ENCODE data around the gene DERL3.
"Not testable (repeated sequence)": the region's sequence is repeated elsewhere in the genome, so short reads cannot be mapped to it uniquely, and the experiment has no call there.

Gene DERL3

GRCh38 chr22:23838681-23839468 lies at the start of gene DERL3:
TSS of gene DERL3 (minus strand) at chr22:23839006. CDS start at chr22:23838987, 19 bp downstream.
- peak; percentile 93 for DNase-seq

GRCh38 chr22:23884140-23884539 lies 45.3 kb upstream of the DERL3 start:
- no peak for DNase-seq

DNA sequence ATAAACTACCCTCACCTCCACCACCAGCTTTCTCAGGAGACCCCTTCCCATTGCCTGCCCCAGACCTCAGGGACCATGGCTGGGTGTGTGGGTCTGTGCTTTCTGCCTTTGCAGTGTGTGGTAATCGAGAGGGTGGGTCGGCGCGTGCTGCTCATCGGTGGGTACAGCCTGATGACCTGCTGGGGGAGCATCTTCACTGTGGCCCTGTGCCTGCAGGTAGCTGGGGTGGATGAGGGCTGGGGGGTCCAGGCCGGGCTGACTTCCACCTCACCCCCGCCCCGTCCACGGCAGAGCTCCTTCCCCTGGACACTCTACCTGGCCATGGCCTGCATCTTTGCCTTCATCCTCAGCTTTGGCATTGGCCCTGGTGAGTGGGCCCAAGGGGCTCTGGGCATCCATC lies 44.9 kb upstream of the DERL3 start:
- no peak for DNase-seq

DNA sequence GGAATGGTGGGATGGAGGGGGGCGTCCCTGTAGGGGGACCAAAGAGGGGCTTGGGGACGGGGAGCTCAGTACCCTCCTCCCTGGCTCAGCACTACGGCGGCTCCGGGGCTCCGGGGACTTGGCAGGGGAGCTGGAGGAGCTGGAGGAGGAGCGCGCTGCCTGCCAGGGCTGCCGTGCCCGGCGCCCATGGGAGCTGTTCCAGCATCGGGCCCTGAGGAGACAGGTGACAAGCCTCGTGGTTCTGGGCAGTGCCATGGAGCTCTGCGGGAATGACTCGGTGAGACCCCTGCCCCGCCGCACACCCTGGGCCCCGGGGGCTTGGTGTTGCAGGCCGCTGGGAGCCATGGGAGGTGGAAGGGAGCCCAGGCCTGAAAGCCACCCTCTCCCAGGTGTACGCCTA lies 43.6 kb upstream of the DERL3 start:
- DNase-seq, result no peak

DNA sequence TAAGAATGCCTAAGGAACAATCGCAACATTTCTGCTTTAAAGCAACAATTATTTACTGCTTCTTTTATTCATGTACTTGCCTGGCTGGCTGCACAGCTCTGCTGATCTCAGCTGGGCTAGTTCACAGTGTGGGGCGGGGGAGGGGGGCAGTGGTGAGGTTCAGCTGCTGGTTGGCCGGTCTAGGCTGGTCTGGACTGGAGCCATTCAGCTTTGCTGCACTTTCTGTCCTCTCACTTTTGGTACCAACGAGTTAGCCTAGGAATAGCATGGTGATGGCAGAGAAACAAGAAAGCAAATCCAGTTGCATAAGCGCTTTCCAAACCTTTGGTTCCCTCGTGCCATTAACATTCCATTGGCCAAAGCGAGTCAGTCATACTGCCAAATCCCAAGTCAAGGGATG lies 39.4 kb upstream of the DERL3 start:
- no peak for DNase-seq

DNA sequence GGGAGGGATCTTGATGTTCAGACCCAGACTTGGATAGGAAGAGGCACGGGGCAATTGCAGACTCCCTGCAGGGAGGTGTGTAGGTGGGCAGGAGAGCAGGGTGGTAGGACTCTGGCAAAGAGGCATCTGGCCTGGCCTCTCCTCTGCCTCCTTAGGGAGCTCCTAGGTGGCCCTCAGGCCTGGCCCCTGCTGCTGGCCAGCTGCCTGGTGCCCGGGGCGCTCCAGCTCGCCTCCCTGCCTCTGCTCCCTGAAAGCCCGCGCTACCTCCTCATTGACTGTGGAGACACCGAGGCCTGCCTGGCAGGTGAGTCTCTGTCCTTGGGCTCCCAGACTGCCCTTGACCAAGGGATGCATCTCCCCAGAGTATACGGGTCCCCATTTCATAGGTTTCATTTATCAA lies 38.8 kb upstream of the DERL3 start:
- no peak for DNase-seq

- DNase-seq, result no peak
Observed at GRCh38 chr22:23875801-23876200, 37.0 kb upstream of the DERL3 start.

DNA sequence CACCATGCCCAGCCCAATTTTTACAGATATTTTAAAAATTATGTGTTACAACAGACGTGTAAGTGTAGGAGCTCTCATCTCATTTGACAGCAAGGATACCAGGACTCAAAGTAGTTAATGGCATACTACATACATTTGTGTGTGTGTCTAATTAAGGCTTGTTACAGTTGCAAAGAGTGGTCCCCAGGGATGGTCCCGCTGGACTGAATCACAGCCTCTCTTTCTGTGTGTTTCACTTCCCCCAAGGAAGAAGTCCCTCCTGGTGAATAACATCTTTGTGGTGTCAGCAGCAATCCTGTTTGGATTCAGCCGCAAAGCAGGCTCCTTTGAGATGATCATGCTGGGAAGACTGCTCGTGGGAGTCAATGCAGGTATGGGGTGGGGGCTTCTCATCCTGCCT lies 36.1 kb upstream of the DERL3 start:
- DNase-seq, result no peak

GRCh38 chr22:23868580-23868979 lies 29.8 kb upstream of the DERL3 start:
- no peak for DNase-seq

- not testable (repeated sequence) for DNase-seq
Observed at GRCh38 chr22:23864499-23865154, 25.8 kb upstream of the DERL3 start.

- DNase-seq, result peak; percentile 39
Observed at GRCh38 chr22:23862103-23862502, 23.3 kb upstream of the DERL3 start.

DNA sequence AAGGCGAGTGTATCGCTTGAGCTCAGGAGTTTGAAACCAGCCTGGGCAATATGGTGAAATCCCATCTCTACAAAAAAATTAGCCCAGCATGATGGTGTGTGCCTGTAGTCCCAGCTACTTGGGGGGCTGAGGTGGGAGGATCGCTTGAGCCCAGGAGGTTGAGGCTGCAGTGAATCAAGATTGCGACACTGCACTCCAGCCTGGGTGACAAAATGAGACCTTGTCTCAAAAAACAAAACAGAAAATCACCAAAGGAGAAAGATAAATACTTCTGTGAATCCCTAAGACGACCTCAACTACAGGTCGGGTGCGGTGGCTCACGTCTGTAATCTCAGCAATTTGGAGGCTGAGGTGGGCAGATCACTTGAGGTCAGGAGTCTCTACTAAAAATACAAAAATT lies 21.4 kb upstream of the DERL3 start:
- not testable (repeated sequence) for DNase-seq

GRCh38 chr22:23859201-23859600 lies 20.4 kb upstream of the DERL3 start:
- no peak for DNase-seq

DNA sequence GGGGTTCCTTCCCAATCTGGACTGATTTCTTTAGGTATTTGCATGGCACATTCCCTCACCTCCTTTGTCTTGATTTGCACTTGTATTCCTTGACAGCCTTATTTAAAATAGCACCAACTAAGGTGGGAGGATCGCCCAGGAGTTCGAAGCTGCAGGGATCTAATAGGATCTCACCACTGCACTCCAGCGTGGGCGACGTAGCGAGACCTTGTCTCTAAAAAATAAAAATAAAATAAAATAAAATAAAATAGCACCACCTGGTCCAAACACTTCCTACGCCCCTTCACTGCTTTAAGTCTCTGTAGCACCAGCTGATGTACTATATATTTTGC lies 19.6 kb upstream of the DERL3 start:
- no peak for DNase-seq

DNA sequence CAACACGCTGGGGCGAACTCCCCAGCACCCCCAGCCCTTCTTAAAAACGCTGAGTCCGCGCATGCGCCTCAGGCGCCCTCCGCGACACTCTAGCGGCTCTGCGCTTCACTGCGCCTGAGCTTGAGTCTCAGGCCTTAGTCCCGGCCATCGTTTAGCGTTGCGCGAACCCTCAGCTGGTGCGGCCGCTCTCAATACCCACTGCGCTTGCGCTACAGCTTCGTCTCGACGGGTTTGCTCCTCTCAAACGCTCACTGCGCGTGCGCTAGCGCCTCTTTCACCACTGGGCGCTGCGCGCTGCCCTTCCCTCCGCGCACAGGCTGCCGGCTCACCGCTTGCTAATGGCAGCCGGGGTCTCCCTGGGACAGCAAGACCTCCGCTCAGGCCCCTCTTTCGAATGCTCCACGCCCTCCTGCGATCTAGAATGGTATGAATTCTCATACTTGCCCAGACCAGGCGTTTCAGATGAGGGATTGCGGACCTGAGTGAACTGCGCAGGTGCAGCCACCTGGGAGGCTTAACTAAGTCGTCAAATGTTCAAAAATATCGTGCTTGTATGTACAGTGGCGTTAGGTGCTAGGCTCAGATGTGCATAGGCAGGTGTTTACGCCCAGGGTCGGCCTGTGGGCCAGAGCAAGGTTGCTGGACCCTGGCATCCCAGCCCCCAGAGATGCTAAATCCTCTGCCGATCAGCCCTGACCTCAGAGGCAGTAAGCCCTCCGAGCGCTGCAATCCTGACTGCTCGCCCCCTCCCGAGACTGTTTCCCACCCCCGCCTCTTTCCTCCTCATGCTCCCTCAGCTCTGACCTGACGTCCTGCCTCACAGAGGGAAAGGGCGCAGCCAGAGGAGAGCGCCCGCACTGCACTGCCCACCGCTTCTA lies 19.0 kb upstream of the DERL3 start, which contains the start of gene SLC2A11:
TSS of gene SLC2A11 (plus strand) at position 270 of the 878 bp plus-strand sequence. CDS start at position 395, 125 bp downstream.
- peak; percentile 81 for DNase-seq

- peak; percentile 30 for DNase-seq
Observed at GRCh38 chr22:23856721-23857605, 18.2 kb upstream of the DERL3 start.

GRCh38 chr22:23850136-23850611 lies 11.4 kb upstream of the DERL3 start:
- DNase-seq, result no peak

DNA sequence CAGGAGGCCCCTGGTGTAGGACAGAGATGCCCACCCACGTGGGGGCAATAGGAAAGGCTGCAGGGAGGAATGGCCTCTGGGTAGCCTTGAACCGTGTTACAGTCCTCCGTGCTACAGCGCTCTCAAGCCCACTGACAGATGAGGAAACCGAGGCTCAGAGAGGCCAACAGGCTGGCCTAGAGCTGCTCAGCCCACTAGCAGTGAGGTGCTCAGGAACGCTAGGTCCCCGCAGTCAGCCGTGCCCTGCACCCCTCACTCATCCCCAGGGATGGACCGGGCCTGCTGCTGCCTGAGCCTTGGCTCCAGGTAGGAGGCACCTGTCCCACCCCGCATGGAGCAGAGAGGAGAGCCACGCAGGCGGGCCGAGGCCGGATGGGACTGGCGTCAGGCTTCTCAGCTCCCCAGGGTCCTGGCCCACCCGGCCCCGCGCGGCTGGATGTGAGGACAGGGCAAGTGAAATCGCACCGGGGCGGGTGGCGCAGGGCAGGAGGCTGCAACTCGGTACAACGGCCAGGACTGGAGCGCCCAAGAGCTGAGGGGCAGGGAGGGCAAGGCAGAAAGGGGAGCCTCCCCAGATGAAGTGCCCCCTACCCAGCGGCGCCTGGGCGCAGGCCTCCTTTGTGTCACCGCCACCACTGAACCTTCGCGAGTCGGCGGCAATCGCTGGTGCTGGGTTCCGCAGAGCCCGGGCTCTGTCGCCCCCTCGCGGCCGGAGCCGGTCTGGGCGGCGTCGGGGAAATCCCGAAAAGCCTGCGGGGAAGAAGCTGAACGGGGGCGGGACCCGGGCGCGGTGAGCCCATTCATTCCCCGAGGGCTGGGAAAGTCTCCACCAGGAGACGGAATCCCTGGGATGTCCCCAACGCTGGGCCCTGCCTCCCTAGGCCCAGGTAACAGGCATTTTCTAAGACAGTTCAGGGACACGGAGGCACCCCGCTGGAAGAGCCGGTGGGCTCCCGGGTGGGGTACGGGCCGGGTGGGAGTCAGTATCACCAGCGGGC lies 10.5 kb upstream of the DERL3 start:
- peak; percentile 28 for DNase-seq

GRCh38 chr22:23847991-23848864 lies 9.4 kb upstream of the DERL3 start:
- DNase-seq, result no peak
